Panc1 (cell line): ENCODE results near the gene SLC4A5. TPM values are rescaled to one million over a fixed set of nuclear protein-coding genes. Genes with fewer than 3 reads are reported as not detected.
"Not testable (repeated sequence)": the region's sequence is repeated elsewhere in the genome, so short reads cannot be mapped to it uniquely, and the experiment has no call there.

Experiments
- ATAC-seq: fragments of 200-7000 bp; cut with Tn5 transposase; 2 replicates; pipeline ENCODE4 v1.9.1; 2020; ENCODE audit warnings: mild to moderate bottlenecking, moderate library complexity
- BruUV-seq: library from RNA; stranded (reverse); fragments of 400-500 nt; replicated peaks from 2 replicates; lab custom pipeline; 2021; lab: Mats Ljungman, UMichigan
- CTCF ChIA-PET: fragments of 300-600 bp; sonication (Branson Sonifier 250); formaldehyde crosslinking; loops from one replicate; lab custom pipeline; 2022; ENCODE audit warnings: antibody characterized with exemption; lab: Charles Lee
- POLR2A ChIA-PET: fragments of 300-600 bp; sonication (Branson Sonifier 250); formaldehyde crosslinking; loops from one replicate; lab custom pipeline; 2022; ENCODE audit warnings: antibody characterized with exemption; lab: Charles Lee
- DNase-seq: peaks from one replicate; pipeline ENCODE4 v3.0.0-alpha.2; 2010; ENCODE audit warnings: low read depth, low spot score
- H3K27ac ChIP-seq: 2 replicates; pipeline ENCODE4 v1.5.1; 2011; ENCODE audit warnings: mild to moderate bottlenecking, low read length, inconsistent platforms
- H3K27me3 ChIP-seq: fragments of 200-500 bp; sonication (Bioruptor generic); 2 replicates; pipeline ENCODE4 v1.6.0; 2014; ENCODE audit warnings: low read length, inconsistent platforms; ENCODE audit not compliant: control insufficient read depth, insufficient read depth
- H3K36me3 ChIP-seq: fragments of 200-500 bp; sonication (Bioruptor generic); 2 replicates; pipeline ENCODE4 v1.5.1; 2014; ENCODE audit warnings: inconsistent platforms, mild to moderate bottlenecking, low read length, moderate library complexity; ENCODE audit not compliant: control insufficient read depth, insufficient read depth
- H3K4me1 ChIP-seq: 2 replicates; pipeline ENCODE4 v1.5.1; 2011; ENCODE audit warnings: inconsistent platforms, mild to moderate bottlenecking, low read length, moderate library complexity; ENCODE audit not compliant: control insufficient read depth, insufficient read depth
- H3K4me3 ChIP-seq, 2 experiments: 2 replicates each; pipeline ENCODE4 v1.5.1; 2011 to 2012; ENCODE audit warnings: low read depth in 2 of 2, low read length in 2 of 2, mild to moderate bottlenecking in 2 of 2, inconsistent platforms in 1 of 2, moderate library complexity in 1 of 2
- H3K9me3 ChIP-seq: fragments of 200-500 bp; sonication (Bioruptor generic); 2 replicates; pipeline ENCODE4 v1.5.1; 2014; ENCODE audit warnings: low read depth, mild to moderate bottlenecking, inconsistent platforms, low read length, moderate library complexity; ENCODE audit not compliant: control insufficient read depth, insufficient read depth
- POLR2AphosphoS5 ChIP-seq: IDR thresholded peaks from 2 replicates; pipeline ENCODE4 v1.6.1; 2012; ENCODE audit warnings: mild to moderate bottlenecking, low read depth, low read length, moderate library complexity
- SIN3A ChIP-seq: IDR thresholded peaks from 2 replicates; pipeline ENCODE4 v1.6.1; 2012; ENCODE audit warnings: low read depth, mild to moderate bottlenecking, low read length, moderate library complexity, borderline replicate concordance; ENCODE audit not compliant: insufficient read depth
- TCF7L2 ChIP-seq: IDR thresholded peaks from 2 replicates; pipeline ENCODE4 v1.6.1; 2011; ENCODE audit warnings: mild to moderate bottlenecking, low read depth, low read length, inconsistent platforms
- in situ Hi-C: cut with HindIII; loops from 2 replicates; pipeline ENCODE4 v1.10.0; 2016; ENCODE audit warnings: low sequenced_read_pairs, low pct_unique_long_range_greater_than_20kb
- intact Hi-C: fragments of 100-400 bp; cut with micrococcal nuclease; formaldehyde crosslinking; loops from one replicate; pipeline ENCODE4 v1.10.0; 2022; ENCODE audit not compliant: unreplicated experiment
- total RNA-seq: library from RNA; stranded (reverse); gene quantifications from one replicate; pipeline ENCODE4 v1.2.1, GENCODE V29; 2021; ENCODE audit not compliant: unreplicated experiment
- TF ChIP-seq, protein P1 (sequence below), 2 experiments: IDR thresholded peaks; 2 replicates each; pipeline ENCODE4 v1.6.1; 2011 to 2012; ENCODE audit warnings: low read depth in 2 of 2, control low read depth in 1 of 2, low read length in 1 of 2, mild to moderate bottlenecking in 1 of 2, moderate library complexity in 1 of 2; ENCODE audit not compliant: insufficient read depth in 1 of 2
- TF ChIP-seq, protein P2 (sequence below): fragments of 450-650 bp; IDR thresholded peaks from 2 replicates; pipeline ENCODE4 v1.5.1; 2017; ENCODE audit warnings: mild to moderate bottlenecking

SLC4A5 gene
- total RNA-seq, 1 experiment from 2014 or later, result 1.2 TPM

DNA sequence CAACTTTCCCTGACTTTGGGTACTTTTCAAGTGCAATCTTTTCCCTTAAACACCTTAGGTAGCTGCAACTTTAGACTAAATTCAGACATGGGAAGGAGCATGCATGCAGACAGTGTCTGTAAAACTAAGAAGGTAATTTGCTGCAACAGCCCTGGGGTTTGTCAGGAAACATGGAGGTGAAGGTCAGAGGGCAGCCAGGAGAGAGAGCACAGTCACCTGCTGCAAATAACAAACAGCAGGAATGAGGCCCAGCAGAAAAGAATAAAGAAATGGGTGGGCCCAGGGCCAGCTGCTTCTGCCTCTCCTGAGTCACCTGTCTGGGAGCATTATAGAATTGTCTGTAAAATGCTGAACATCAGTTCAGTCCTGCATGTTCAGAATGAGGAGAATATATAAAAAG lies 109.6 kb downstream of the SLC4A5 start:
- ATAC-seq (no peak), DNase-seq (no peak)
- in situ Hi-C loops (no loop called here), intact Hi-C loops (no loop called here)
- Histone ChIP-seq H3K4me1 (no peaks in the 10 kb centered on the region), H3K9me3 (no peaks in the 10 kb centered on the region), H3K27ac (no peak overlapping the region), H3K27me3 (no peaks in the 10 kb centered on the region), H3K36me3 (no peaks in the 10 kb centered on the region), H3K4me3 (no peak overlapping the region)
- ChIA-PET POLR2A (no interaction called here), CTCF (no interaction called here)
- no TSS peak for BruUV-seq
- TF ChIP-seq SIN3A (no peak), TCF7L2 (no peak), POLR2AphosphoS5 (no peak)
- TF ChIP-seq, protein P1, sequence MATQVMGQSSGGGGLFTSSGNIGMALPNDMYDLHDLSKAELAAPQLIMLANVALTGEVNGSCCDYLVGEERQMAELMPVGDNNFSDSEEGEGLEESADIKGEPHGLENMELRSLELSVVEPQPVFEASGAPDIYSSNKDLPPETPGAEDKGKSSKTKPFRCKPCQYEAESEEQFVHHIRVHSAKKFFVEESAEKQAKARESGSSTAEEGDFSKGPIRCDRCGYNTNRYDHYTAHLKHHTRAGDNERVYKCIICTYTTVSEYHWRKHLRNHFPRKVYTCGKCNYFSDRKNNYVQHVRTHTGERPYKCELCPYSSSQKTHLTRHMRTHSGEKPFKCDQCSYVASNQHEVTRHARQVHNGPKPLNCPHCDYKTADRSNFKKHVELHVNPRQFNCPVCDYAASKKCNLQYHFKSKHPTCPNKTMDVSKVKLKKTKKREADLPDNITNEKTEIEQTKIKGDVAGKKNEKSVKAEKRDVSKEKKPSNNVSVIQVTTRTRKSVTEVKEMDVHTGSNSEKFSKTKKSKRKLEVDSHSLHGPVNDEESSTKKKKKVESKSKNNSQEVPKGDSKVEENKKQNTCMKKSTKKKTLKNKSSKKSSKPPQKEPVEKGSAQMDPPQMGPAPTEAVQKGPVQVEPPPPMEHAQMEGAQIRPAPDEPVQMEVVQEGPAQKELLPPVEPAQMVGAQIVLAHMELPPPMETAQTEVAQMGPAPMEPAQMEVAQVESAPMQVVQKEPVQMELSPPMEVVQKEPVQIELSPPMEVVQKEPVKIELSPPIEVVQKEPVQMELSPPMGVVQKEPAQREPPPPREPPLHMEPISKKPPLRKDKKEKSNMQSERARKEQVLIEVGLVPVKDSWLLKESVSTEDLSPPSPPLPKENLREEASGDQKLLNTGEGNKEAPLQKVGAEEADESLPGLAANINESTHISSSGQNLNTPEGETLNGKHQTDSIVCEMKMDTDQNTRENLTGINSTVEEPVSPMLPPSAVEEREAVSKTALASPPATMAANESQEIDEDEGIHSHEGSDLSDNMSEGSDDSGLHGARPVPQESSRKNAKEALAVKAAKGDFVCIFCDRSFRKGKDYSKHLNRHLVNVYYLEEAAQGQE (IDR thresholded peaks at IDR 0.05; ENCODE audit: insufficient read depth in 1 of 2, low read depth in 2 of 2, low read length in 1 of 2), result no peak
- TF ChIP-seq, protein P2, sequence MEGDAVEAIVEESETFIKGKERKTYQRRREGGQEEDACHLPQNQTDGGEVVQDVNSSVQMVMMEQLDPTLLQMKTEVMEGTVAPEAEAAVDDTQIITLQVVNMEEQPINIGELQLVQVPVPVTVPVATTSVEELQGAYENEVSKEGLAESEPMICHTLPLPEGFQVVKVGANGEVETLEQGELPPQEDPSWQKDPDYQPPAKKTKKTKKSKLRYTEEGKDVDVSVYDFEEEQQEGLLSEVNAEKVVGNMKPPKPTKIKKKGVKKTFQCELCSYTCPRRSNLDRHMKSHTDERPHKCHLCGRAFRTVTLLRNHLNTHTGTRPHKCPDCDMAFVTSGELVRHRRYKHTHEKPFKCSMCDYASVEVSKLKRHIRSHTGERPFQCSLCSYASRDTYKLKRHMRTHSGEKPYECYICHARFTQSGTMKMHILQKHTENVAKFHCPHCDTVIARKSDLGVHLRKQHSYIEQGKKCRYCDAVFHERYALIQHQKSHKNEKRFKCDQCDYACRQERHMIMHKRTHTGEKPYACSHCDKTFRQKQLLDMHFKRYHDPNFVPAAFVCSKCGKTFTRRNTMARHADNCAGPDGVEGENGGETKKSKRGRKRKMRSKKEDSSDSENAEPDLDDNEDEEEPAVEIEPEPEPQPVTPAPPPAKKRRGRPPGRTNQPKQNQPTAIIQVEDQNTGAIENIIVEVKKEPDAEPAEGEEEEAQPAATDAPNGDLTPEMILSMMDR, result no peak

DNA sequence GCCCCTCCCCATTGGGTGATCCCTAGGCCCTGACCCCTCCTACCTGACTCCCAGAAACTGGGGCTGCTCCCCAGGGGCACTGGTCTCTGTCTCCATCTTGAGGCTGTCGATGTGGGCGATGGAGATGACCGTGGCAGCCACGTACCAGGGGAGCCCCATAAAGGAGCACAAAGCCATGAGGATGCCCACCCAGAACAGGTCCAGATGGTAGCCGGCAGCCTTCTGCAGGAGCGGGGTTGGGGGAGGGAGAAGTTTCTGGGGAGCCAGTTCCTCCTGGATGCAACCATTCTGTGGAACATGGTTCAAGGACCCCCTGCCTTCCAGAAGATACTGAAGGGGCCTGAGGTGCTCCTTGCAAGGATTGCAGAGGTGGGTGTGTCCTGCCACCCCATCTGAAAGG lies 110.8 kb downstream of the SLC4A5 start:
- DNase-seq (no peak), ATAC-seq (no peak)
- TF ChIP-seq SIN3A (no peak), POLR2AphosphoS5 (no peak), TCF7L2 (no peak)
- TF ChIP-seq, protein P2, result no peak
- TF ChIP-seq, protein P1 (IDR thresholded peaks at IDR 0.05; ENCODE audit: insufficient read depth in 1 of 2, low read depth in 2 of 2, low read length in 1 of 2), result no peak
- Histone ChIP-seq H3K4me1 (no peaks in the 10 kb centered on the region), H3K9me3 (no peaks in the 10 kb centered on the region), H3K36me3 (no peaks in the 10 kb centered on the region), H3K27ac (no peak overlapping the region), H3K4me3 (no peak overlapping the region), H3K27me3 (no peaks in the 10 kb centered on the region)
- intact Hi-C loops (no loop called here), in situ Hi-C loops (no loop called here)
- ChIA-PET CTCF (no interaction called here), POLR2A (no interaction called here)
- BruUV-seq, result no TSS peak

DNA sequence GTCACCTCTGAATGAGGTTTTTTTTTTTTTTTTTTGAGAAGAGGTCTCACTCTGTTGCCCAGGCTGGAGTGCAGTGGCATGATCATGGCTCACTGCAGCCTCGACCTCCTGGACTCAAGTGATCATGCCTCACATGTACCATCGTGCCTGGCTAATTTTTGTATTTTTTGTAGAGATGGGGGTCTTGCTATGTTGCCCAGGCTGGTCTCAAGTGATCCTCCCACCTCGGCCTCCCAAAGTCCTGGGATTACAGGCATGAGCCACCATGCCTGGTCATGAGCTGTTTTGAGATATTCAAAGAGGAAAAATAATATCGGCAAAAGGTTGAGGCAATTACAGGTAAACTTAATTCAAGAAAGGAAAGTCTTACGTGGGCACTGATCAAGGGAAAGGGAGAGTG lies 113.4 kb downstream of the SLC4A5 start:
- POLR2A ChIA-PET, result interaction anchor here (0.6 kb wide), 1 partner anchor 83 kb away, joined by 15 read pairs; no protein-coding TSS in a partner anchor
- H3K4me1 ChIP-seq, H3K27ac ChIP-seq, H3K27me3 ChIP-seq, CTCF ChIA-PET, intact Hi-C loops, H3K9me3 ChIP-seq, H3K4me3 ChIP-seq, DNase-seq, ATAC-seq, BruUV-seq, H3K36me3 ChIP-seq, in situ Hi-C loops: not testable (repeated sequence)
